ENCODE results near the gene FBXL20.
"Not testable (repeated sequence)": the region's sequence is repeated elsewhere in the genome, so short reads cannot be mapped to it uniquely, and the experiment has no call there.

DNA sequence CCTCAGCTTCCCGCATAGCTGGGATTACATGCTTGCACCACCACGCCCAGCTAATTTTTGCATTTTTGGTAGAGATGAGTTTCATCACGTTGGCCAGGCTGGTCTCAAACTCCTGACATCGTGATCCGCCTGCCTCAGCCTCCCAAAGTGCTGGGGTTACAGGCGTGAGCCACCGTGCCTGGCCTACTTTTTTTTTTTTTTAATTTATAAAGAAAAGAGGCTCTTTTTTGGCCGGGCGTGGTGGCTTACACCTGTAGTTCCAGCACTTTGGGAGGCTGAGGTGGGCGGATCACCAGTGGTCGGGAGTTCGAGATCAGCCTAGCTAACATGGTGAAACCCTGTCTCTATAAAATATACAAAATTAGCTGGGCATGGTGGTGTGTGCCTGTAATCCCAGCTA, 151.3 kb downstream of the FBXL20 start:
- TF ChIP-seq ZNF384 (IDR thresholded peaks at IDR 0.05; ENCODE audit: borderline replicate concordance, low read depth, low read length); POLR2A (IDR thresholded peaks at IDR 0.05; ENCODE audit: low read depth, low read length); RAD21 (IDR thresholded peaks at IDR 0.05; ENCODE audit: insufficient read depth, low read depth, low read length): not testable (repeated sequence)

Data from GM12878 (cell line).